Hair follicular keratinocyte (primary cell): ENCODE results near the gene ELK1. TPM values are rescaled to one million over a fixed set of nuclear protein-coding genes. Genes with fewer than 3 reads are reported as not detected.

ENCODE experiments used
- total RNA-seq: library from RNA; depleted of rRNA; stranded (reverse); fragments of >200 nt; gene quantifications from 2 replicates; pipeline ENCODE4 v1.2.3, GENCODE V29; 2015

Gene ELK1, protein sequence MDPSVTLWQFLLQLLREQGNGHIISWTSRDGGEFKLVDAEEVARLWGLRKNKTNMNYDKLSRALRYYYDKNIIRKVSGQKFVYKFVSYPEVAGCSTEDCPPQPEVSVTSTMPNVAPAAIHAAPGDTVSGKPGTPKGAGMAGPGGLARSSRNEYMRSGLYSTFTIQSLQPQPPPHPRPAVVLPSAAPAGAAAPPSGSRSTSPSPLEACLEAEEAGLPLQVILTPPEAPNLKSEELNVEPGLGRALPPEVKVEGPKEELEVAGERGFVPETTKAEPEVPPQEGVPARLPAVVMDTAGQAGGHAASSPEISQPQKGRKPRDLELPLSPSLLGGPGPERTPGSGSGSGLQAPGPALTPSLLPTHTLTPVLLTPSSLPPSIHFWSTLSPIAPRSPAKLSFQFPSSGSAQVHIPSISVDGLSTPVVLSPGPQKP
- total RNA-seq: 27.4 and 34.1 TPM in 2 replicates

DNA sequence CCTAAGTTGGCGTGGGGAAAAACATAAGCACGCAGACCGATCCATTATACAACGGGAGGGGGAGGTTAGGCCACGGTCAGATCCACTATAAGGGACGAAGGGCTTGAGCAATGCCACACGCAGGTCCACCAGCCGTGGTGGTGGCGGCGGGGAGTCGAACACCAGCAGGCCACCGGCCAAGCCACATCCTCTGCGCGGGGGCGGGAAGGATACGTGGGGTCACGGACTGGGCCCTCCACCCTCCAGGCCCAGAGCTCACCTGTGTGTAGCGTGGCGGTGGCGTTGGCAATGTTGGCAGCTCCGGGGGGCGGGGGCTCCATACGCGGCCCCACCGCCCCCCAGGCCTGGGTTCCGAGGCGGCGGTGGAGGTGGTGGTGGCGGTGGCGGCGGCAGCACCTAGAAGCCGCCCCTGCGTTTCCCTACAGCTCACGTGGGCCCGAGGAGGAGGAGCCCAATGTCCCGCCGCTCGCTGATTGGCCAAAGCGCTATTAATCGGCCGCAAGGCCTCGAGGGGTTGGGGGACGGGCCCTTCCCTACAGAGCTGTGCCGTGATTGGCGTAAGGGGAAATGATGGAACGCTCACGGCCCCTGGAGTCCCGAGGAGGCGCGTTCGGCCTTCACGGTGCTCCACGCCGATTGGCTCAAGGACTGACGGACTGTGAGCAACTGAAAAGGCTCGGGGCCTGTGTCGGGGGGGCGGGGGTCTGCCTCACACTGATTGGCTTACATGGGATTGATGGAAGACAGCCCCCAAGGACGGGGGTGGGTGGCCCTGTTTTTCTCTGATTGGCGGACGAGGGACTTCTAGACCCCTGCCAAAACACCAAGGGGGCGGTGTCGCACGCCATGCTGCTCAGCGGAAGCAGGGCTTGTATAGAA is at the start of gene ELK1:
ELK1 (minus strand) TSS at position 400 of the 879 bp plus-strand sequence. CDS start 9,122 bp downstream, outside the sequence.

DNA sequence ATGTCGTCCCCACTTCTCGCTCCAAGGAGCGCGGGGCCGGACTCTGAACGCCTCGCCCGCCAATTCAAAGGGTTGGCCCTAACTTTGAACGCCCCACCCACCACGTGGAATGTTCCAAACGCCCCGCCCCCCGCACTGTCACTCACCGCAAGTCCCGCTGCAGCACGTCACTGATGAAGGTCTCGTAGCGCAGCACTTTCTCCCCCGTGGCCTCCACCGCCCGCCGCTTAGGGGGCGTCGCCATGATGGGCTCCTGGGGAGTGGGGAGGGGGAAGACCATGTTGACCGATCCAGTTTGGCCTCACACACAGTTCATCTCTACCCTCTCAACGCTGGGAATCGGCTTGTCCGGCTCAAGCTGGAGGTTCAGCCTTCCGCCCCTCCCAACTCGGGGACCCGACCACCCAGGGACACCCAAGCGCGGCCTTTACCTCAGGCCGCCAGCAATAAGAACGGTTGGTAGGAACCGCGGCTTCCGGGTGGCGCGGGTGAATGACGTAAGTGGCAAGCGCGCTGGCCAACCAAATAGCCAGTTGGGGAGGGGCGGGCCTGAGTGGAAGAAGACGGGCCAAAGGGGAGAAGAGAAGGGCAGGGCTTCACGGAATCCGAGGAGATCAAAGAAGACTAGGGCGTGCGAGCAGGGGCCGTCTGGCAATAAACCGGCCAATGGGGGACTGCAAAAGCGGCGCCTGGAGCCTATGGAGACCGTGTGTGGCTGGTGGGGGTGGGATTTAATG is 8.5 kb upstream of the ELK1 start, which contains the start of gene UXT:
UXT (minus strand) TSS at position 497 of the 737 bp plus-strand sequence; CDS start at position 244, 253 bp downstream.

DNA sequence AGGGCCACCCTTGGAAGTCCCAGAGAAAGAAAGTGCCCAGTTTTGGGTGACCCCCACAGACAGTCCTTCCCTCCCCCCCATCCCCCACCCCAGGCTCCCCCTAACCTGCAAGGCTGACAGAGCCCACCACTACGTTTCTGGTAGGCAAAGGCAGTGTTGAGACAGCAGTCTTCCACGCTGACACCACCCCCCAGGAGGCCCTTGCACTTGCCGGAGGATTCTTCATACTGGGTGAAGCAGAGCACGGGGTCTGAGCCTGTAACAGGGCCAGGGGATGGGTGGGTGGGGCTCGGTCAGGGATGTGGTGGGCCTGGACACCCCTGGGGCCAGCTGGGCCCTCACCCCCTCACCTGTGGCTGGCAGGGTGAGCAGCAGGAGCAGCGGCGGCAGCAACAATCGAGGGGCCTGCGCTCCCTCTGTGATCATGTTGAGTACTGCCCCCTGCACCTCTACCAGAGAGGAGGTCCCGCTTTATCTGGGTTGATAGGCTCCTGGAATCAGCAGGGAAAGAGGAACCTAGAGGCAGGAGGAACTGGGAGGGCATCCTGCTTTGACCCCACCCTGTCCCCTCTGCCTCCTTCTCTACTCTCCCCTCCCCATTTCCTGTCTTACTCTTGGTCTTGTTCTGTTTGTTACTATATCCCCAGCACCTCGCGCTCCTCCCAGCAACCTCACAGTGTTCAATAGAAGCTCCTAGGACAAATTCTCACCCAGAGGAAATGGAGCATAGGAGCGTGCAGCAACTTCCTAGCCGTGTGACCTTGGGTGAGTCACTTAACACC is 20.8 kb downstream of the ELK1 start, which contains the start of gene CFP:
CFP (minus strand) TSS at position 512 of the 782 bp plus-strand sequence; CDS start at position 426, 86 bp downstream.

DNA sequence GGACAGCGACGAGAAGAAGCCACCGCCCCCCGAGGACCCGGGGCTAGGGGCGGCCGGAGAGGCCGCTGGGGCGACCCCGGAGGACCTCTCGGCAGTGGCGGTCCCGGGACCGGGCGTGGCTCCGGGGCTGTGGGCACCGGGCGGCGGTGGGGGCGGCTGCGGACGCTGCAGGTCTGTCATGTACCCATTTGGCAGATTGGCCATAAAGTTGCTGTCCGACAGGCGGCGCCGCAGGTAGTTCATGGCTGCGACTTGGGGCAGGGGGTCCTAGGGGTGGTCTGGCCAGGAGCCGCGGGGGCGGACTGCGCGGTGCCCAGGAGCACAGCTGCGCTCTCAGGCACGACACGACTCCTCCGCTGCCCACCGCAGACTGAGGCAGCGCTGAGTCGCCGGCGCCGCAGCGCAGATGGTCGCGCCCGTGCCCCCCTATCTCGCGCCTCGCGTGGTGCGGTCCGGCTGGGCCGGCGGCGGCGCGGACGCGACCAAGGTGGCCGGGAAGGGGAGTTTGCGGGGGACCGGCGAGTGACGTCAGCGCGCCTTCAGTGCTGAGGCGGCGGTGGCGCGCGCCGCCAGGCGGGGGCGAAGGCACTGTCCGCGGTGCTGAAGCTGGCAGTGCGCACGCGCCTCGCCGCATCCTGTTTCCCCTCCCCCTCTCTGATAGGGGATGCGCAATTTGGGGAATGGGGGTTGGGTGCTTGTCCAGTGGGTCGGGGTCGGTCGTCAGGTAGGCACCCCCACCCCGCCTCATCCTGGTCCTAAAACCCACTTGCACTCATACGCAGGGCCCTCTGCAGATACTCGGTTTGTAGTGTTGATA is 30.7 kb downstream of the ELK1 start, which contains the start of gene SYN1:
SYN1 (minus strand) TSS at position 372 of the 817 bp plus-strand sequence; CDS start at position 243, 129 bp downstream.

Other genes with a start within 250 kb of the ELK1 start
- gene ZNF41, start 167.3 kb downstream of the ELK1 start, total RNA-seq: 5.1 and 5.4 TPM in 2 replicates
- 27.8 and 29.3 TPM in 2 replicates for gene ARAF, start 89.4 kb downstream of the ELK1 start, total RNA-seq
- 127 and 259 TPM in 2 replicates for gene TIMP1, start 68.1 kb downstream of the ELK1 start, total RNA-seq
- gene SYN1, start 30.7 kb downstream of the ELK1 start, total RNA-seq: not detected in 2 replicates
- gene CFP, start 20.6 kb downstream of the ELK1 start, total RNA-seq: not detected in 2 replicates
- 139 and 153 TPM in 2 replicates for gene UXT, start 8.6 kb upstream of the ELK1 start, total RNA-seq
- 5.2 and 5.9 TPM in 2 replicates for gene ZNF81, start 186.3 kb upstream of the ELK1 start, total RNA-seq